NCI-H2196 treated with DMSO at 0.1 percent for 48 hours (cell line): ENCODE measurements around the gene SLC43A1.

Experiments
- DNase-seq: peaks from one replicate; lab custom pipeline; 2025; ENCODE audit not compliant: unreplicated experiment; lab: John Stamatoyannopoulos, UW

The SLC43A1 gene

GRCh38 chr11:57434640-57435546, 80.6 kb downstream of the SLC43A1 start:
- DNase-seq: no peak
